Brain microvascular endothelial cell (primary cell): ENCODE data around the gene HACD4.

Experiments used
- DNase-seq: peaks from one replicate; pipeline ENCODE4 v3.0.0-alpha.2; 2020
- H3K27ac ChIP-seq: fragments of 250-450 bp; sonication (Bioruptor Pico); 2 replicates; pipeline ENCODE4 v1.5.1; 2020; ENCODE audit warnings: mild to moderate bottlenecking, moderate library complexity
- H3K27me3 ChIP-seq: fragments of 250-450 bp; sonication (Bioruptor Pico); replicated peaks from 2 replicates; pipeline ENCODE4 v1.5.1; 2020; ENCODE audit warnings: mild to moderate bottlenecking
- H3K36me3 ChIP-seq: fragments of 250-450 bp; sonication (Bioruptor Pico); replicated peaks from 2 replicates; pipeline ENCODE4 v1.5.1; 2020; ENCODE audit warnings: mild to moderate bottlenecking
- H3K4me3 ChIP-seq: 2 replicates; pipeline ENCODE4 v1.5.1; 2011; ENCODE audit warnings: low read depth, mild to moderate bottlenecking, control low read depth, low read length, moderate library complexity
- CTCF ChIP-seq: IDR thresholded peaks from 2 replicates; pipeline ENCODE4 v1.5.1; 2011; ENCODE audit warnings: low read depth, mild to moderate bottlenecking, moderate library complexity, low read length, control low read depth, inconsistent platforms; ENCODE audit errors: missing control alignments
- in situ Hi-C: cut with HindIII; loops from 2 replicates; pipeline ENCODE4 v1.10.0; 2017; ENCODE audit warnings: low sequenced_read_pairs, low pct_ligation_motif_present

The HACD4 gene

GRCh38 chr9:20972684-20973083 lies 58.8 kb downstream of the HACD4 start:
- in situ Hi-C loops = no loop called here
- TF ChIP-seq CTCF = no peak
- Histone ChIP-seq H3K36me3 (no peaks in the 10 kb centered on the region), H3K4me3 (no peak overlapping the region), H3K27ac (no peak overlapping the region), H3K27me3 (no peaks in the 10 kb centered on the region)
- DNase-seq = no peak

DNA sequence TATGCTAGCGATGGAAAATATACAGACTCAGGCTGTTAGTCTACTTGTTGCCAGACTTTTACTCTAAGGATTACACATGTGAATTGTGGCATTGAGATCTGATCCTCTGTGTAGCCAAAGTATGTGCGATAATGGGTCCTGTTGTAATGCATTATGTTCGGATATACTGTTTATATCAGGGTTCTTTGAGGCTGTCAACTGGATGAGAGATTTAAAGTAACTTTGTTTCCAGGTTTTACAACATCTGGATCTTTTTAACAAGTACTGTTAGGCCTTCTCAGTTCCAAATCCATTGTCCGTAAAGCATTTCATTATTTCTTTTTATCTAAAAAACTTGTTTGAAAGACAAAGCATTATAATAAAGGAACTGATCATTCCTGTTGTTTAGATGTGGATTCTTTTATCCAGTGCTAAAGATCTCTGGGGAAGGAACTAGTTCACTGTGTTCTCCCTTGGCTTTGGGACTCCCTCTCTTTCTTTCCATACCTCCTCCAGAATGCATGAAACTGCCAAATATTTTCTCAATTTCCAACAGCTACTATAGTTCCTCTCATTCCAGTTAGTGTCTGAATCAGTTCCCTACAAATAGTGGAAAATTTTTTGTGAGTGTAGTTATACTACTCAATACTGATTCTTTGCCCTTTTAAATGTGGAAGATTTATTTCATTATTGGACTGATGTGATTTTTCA lies 68.8 kb downstream of the HACD4 start:
- in situ Hi-C loops = no loop called here
- H3K27ac ChIP-seq = no peak overlapping the region
- H3K27me3 ChIP-seq = no peaks in the 10 kb centered on the region
- TF ChIP-seq CTCF = no peak
- no peak overlapping the region for H3K4me3 ChIP-seq
- no peaks in the 10 kb centered on the region for H3K36me3 ChIP-seq
- DNase-seq = no peak

DNA sequence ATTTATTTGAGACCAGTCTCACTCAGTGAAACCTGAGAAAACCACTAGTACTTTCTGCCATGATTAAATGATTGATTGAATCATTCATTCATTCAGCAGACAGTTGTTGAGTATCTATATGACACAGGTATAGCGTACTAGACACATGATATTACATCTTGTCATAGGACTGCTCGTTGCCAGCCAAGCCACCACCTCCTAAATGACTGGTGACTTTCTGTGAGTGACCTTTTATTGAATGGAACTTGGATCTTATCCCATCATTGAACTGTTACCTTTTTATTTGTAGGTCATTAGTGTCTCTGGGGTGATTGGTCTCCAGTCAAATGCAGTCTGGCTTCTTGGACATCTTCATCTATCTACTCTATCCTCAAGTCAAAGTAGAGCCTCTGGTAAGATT lies 80.7 kb downstream of the HACD4 start:
- no peak for DNase-seq
- in situ Hi-C loops = no loop called here
- Histone ChIP-seq H3K36me3 (no peaks in the 10 kb centered on the region), H3K4me3 (no peak overlapping the region), H3K27ac (no peak overlapping the region), H3K27me3 (no peaks in the 10 kb centered on the region)
- TF ChIP-seq CTCF = no peak
